Cortex of kidney (tissue), 1 donor: ENCODE measurements around the gene HOXD11.

Experiments used
- DNase-seq: peaks from one replicate; lab custom pipeline; 2025; lab: John Stamatoyannopoulos, UW

The HOXD11 gene

GRCh38 chr2:176093898-176094249 lies 13.2 kb upstream of the HOXD11 start:
- no peak for DNase-seq

GRCh38 chr2:176094349-176094748 lies 12.7 kb upstream of the HOXD11 start:
- DNase-seq, result no peak

DNA sequence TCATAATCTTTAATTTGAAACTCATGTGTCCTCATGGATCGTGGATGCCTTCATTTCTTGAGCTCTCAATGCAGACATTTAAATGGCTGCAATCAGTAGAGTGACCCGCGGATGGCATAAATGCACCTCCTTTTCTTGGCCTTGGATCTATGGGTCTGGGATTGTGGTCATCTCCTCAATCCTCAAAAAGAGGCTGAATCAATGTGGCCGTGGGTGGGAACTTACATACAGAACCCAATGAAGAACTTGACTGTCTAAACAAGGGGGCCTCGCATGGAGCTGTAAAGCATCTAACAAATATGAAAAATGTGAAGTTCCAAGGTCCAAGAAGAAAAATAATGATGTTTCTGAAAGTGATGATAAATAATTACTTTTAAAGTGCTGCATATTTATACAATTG lies 11.7 kb upstream of the HOXD11 start:
- DNase-seq, result no peak

- no peak for DNase-seq
Observed at GRCh38 chr2:176096243-176096985, 10.7 kb upstream of the HOXD11 start.

GRCh38 chr2:176096986-176097819 lies 9.9 kb upstream of the HOXD11 start:
- DNase-seq, result no peak

DNA sequence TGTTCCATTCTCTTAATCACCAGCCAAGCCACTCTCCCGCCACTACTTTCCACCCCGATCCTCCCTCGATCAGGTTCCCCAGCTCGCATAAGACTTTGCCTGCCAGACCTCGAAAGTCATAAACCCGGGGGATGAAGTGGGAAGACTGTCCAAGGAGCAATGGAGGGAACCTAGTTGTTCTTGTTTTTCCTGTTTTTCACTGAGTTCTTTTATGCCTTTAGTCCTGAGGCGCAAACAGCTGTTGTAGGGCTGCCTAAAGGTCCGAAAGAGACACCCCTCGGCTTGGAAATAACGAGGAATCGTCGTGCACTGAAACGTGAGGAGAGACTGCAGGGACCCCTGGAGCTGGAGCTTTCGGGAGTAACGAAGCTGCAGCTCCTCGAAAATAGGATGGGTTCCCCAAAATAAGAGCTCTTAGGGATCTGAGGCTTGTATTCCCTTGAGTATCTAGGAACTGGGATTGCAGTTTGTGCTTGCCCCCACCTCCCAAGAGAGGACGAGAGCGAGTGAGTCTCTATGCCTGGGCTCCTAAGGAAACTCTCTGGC lies 9.2 kb upstream of the HOXD11 start:
- DNase-seq, result no peak

DNA sequence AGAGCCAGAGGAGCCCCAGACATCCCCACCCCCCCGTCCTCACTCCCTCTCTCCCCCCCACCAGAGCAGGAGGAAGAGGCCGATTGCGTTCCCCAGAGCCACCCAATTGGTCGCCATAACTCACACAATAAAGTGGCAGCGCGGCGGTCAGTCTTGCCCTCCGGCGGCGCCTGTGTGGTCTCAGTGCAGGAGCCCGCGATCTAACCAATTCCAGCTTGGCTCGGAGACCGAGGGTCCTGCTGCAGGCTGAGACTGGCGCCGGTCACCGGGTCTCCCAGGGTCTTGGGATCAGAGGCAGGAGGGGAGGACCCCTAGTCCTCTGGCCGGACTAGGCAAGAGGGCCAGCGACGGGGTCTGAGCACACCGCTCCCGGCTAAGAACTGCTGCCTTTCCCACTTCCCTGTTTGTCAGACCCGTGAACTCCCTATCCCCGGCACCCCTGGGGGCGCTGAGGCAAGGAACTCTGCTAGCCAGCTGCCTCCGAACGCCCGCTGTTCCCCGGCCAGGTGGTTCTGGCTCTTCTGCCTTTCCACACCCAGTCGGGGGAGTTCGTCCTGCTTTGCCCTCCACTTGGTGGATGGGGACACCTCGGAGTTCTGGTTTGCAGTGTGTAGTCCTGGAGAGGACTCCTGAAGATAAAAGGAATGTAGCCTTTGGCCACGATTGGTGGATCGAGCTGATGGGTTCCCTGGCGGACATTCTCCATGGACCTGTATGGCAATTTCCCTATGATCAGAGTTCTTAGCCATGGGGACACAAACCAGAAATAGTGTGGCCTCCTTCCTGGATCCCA lies 8.5 kb upstream of the HOXD11 start:
- no peak for DNase-seq

GRCh38 chr2:176099159-176099727 lies 7.8 kb upstream of the HOXD11 start:
- DNase-seq, result no peak

GRCh38 chr2:176099728-176100546 lies 7.1 kb upstream of the HOXD11 start, which contains the start of gene HOXD12:
HOXD12 (plus strand) TSS chr2:176099795; CDS start chr2:176099802, 7 bp downstream.
- no peak for DNase-seq

DNA sequence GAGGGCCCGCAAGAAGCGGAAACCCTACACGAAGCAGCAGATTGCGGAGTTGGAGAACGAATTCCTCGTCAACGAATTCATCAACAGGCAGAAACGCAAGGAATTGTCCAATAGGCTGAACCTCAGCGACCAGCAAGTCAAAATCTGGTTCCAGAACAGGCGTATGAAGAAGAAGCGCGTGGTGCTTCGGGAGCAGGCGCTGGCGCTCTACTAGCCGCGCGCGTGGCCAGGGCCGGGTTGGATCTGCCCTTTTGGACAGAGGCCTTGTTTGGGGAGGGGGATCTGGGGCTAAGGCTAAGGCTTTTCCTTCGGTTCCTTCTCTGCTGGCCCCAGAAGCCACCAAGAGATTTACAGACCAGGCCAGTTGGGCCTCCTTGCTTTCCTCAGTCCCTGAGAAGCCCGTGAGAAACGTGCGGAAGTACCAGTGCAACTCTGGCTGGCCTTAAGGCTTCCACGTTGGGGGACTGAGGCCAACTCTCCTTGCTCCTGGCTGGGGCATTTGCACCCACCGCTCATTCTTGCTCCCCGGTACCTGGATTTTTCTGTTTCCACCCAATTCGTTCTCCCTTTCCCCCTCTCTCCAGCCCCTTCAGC lies 6.4 kb upstream of the HOXD11 start:
- no peak for DNase-seq

DNA sequence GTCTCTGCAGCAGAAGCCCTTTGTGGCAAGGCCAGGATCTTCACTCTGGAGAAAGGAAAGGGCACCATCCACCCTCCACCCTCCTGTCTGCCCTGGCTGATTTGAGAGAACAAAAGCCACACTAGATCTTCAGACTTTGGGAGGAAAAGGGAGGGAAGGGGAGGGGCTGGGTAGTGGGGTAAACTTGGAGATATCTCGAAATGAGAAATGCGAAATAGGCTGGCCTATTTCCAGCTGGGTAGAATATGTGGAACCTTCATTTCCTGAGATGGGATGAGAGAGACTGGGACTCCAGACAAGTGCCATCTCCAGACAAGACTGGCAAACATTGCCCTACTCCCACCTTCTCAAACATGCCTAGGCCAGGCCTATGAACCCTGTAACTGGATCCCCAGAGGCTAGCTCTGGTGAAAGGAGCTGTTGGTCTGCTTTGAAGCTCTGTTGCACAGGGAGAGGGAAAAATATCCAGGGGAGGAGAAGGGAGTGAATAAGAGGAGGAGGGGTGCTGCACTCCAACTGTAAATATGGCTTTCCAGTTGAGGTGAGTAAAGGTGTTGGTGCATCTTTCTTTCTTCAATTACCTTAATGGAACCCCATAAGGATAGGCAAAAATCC lies 5.8 kb upstream of the HOXD11 start:
- no peak for DNase-seq

DNA sequence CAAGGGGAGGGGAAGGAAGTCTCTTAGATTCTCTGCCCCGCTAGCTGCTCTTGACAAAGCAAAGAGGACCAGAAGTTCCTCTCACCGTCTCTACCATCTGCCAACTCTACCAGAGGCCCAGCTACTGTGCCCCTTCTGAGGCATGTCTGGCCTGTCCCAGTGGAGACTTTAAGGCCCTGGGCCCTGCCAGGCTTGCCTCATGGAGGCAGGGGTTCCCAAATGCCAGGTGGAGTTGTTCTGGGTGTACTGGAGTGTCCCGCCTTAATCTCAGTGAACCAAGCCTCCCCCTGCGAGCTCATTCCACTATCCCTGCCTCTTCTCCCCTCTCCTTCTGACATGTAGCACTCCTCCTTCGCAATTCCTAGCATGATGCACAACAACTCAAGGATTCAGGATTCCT lies 5.2 kb upstream of the HOXD11 start:
- no peak for DNase-seq

GRCh38 chr2:176102309-176102866 lies 4.7 kb upstream of the HOXD11 start:
- DNase-seq, result no peak

GRCh38 chr2:176103194-176103593 lies 3.9 kb upstream of the HOXD11 start:
- DNase-seq, result no peak

GRCh38 chr2:176103742-176104315 lies 3.3 kb upstream of the HOXD11 start:
- no peak for DNase-seq

GRCh38 chr2:176104316-176105077 lies 2.6 kb upstream of the HOXD11 start:
- DNase-seq, result no peak

DNA sequence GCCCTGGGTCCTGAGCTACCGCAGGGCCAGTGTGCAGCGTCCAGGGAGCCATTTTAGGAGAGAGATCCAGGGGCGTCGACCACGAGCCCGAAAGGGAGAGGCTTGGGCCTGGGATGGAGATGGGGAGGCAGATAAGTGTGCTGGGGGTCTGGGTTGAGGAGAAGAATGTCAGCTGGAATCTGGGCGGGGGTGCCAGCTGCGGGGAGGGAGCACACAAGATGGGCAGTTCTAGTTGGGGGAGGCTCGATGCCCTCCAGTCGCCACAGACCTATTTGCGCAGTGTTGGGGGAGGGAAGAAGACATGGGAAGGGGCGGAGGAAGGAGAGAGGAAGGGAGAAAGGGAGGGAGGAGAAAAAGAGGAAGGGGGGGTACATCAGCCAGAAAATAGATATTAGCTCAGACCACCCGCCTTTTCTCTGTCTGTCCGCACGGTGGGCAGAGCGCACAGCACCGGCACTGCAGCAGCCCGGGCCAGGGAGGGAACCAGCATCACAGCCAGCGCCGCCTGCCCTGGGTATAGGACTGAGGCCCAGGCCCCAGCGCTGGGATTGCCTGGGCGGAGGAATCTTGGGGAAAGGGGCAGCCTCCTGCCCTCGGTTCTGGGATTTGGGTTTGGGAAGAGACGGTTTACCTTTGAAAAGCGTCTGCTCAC lies 1.9 kb upstream of the HOXD11 start:
- DNase-seq, result no peak
